ENCODE measurements around the gene FTH1. TPM values are rescaled to one million over a fixed set of nuclear protein-coding genes. Genes with fewer than 3 reads are reported as not detected.

FTH1 gene
- total RNA-seq, 1 experiment from 2014 or later: 6,804 TPM

GRCh38 chr11:61974766-61975631 lies 7.6 kb upstream of the FTH1 start:
- POLR2A ChIA-PET (ENCODE audit: unreplicated experiment): interaction anchor here (0.5 to 0.7 kb wide), 3 partner anchors 36 to 318 kb away, joined by 3 to 4 read pairs (median 3); no protein-coding TSS in a partner anchor
- peaks cover 16% of the 10 kb centered on the region for H3K79me2 ChIP-seq (ENCODE audit: low read depth)
- H3K4me2 ChIP-seq: peak overlapping the region; percentile 24
- H3K4me3 ChIP-seq: no peak overlapping the region
- no peaks in the 10 kb centered on the region for H3K27me3 ChIP-seq (ENCODE audit: insufficient read depth, low read depth)
- peaks cover 96% of the 10 kb centered on the region for H3K4me1 ChIP-seq (replicated peaks; ENCODE audit: insufficient read depth)
- CTCF ChIA-PET: interaction anchor here (0.6 kb wide), 2 partner anchors 27 to 112 kb away, joined by 4 to 6 read pairs; no protein-coding TSS in a partner anchor
- intact Hi-C loops (cut with micrococcal nuclease; ENCODE audit: unreplicated experiment): loop anchor here (5.0 kb wide), 1 partner anchor 278 kb away; no protein-coding TSS in a partner anchor
- TF ChIP-seq, protein P1, sequence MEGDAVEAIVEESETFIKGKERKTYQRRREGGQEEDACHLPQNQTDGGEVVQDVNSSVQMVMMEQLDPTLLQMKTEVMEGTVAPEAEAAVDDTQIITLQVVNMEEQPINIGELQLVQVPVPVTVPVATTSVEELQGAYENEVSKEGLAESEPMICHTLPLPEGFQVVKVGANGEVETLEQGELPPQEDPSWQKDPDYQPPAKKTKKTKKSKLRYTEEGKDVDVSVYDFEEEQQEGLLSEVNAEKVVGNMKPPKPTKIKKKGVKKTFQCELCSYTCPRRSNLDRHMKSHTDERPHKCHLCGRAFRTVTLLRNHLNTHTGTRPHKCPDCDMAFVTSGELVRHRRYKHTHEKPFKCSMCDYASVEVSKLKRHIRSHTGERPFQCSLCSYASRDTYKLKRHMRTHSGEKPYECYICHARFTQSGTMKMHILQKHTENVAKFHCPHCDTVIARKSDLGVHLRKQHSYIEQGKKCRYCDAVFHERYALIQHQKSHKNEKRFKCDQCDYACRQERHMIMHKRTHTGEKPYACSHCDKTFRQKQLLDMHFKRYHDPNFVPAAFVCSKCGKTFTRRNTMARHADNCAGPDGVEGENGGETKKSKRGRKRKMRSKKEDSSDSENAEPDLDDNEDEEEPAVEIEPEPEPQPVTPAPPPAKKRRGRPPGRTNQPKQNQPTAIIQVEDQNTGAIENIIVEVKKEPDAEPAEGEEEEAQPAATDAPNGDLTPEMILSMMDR (conservative IDR thresholded peaks at IDR 0.05): no peak
- no peak for TF ChIP-seq EZH2 (IDR thresholded peaks at IDR 0.05; ENCODE audit: low read depth)
- peak in 1 of 2 experiments; percentile 31 for DNase-seq
- H3K27ac ChIP-seq: peak overlapping the region; percentile 99; the same call in 1 of the 2 replicates
- peaks cover 51% of the 10 kb centered on the region for H3F3A ChIP-seq (ENCODE audit: insufficient read depth, low read depth)
- no peaks in the 10 kb centered on the region for H4K20me1 ChIP-seq (ENCODE audit: insufficient read depth)
- no peaks in the 10 kb centered on the region for H3K9me3 ChIP-seq (ENCODE audit: insufficient read depth, low read depth)
- H3K9me2 ChIP-seq (ENCODE audit: insufficient read depth): no peaks in the 10 kb centered on the region
- BruUV-seq (replicated peaks): no TSS peak
- no peaks in the 10 kb centered on the region for H3K36me3 ChIP-seq (ENCODE audit: low read depth)
- H2AFZ ChIP-seq: no peak overlapping the region

- peak overlapping the region; percentile 99 for H3K4me2 ChIP-seq
- no peak for TF ChIP-seq EZH2 (IDR thresholded peaks at IDR 0.05; ENCODE audit: low read depth)
- TF ChIP-seq, protein P1 (conservative IDR thresholded peaks at IDR 0.05): no peak
- no peaks in the 10 kb centered on the region for H3K27me3 ChIP-seq (ENCODE audit: insufficient read depth, low read depth)
- peaks cover 55% of the 10 kb centered on the region for H3F3A ChIP-seq (ENCODE audit: insufficient read depth, low read depth)
- H3K36me3 ChIP-seq (ENCODE audit: low read depth): no peaks in the 10 kb centered on the region
- H3K27ac ChIP-seq: peak overlapping the region; percentile 99
- DNase-seq: peak in 1 of 2 experiments; percentile 2
- ChIA-PET POLR2A (ENCODE audit: unreplicated experiment) (interaction anchor here (1.0 to 1.4 kb wide), 3 partner anchors 11 to 72 kb away, joined by 3 to 13 read pairs (median 4); no protein-coding TSS in a partner anchor), CTCF (no interaction called here)
- H3K79me2 ChIP-seq (ENCODE audit: low read depth): peaks cover 29% of the 10 kb centered on the region
- peaks cover 97% of the 10 kb centered on the region for H3K4me1 ChIP-seq (replicated peaks; ENCODE audit: insufficient read depth)
- H4K20me1 ChIP-seq (ENCODE audit: insufficient read depth): no peaks in the 10 kb centered on the region
- no peak overlapping the region for H3K4me3 ChIP-seq
- no peak overlapping the region for H2AFZ ChIP-seq
- no peaks in the 10 kb centered on the region for H3K9me3 ChIP-seq (ENCODE audit: insufficient read depth, low read depth)
- no TSS peak for BruUV-seq (replicated peaks)
- intact Hi-C loops (cut with micrococcal nuclease; ENCODE audit: unreplicated experiment): loop anchor here (5.0 kb wide), 1 partner anchor 276 kb away; no protein-coding TSS in a partner anchor
- no peaks in the 10 kb centered on the region for H3K9me2 ChIP-seq (ENCODE audit: insufficient read depth)
These were observed 6.2 kb upstream of the FTH1 start for GRCh38 chr11:61973476-61974162.

All from PC-9 (cell line).